Measurements from ENCODE around the gene RNF121.

RNF121 gene

DNA sequence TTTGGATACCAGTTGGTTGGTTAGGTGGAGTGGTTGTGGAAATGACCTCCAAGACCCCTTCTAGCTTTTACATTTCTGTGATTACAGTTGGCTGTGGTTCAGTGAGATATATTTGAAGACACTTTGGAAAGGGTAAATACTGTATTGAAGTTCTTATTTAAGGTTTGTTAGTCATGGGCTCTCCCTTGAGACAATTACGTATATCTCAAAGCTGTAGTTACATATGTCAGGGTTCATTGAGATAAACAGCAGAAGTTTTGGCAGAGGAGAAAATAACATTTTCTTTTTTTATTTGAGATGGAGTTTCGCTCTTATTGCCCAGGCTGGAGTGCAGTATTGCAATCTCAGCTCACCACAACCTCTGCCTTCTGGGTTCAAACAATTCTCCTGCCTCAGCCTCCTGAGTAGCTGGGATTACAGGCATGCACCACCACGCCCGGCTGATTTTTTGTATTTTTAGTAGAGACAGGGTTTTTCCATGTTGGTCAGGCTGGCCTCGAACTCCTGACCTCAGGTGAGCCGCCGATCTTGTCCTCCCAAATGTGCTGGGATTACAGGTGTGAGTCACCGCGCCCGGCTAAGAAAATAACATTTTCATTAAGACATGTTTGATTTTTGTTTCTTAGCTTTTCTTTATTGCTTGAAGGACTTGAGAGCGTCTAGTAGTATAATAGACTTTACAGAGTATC, 1.9 kb downstream of the RNF121 start:
- Histone ChIP-seq H3K4me1 (ENCODE audit: control insufficient read depth in 1 of 2, insufficient read depth in 1 of 2, low read depth in 1 of 2, low read length in 1 of 2) (peaks cover 24% of the 10 kb centered on the region in 2 experiments), H3K27ac (no peak overlapping the region), H3K9me3 (no peaks in the 10 kb centered on the region), H3K4me3 (ENCODE audit: low read depth in 1 of 2, low read length in 1 of 2) (no peak overlapping the region), H3K27me3 (no peaks in the 10 kb centered on the region), H3K36me3 (no peaks in the 10 kb centered on the region)
- TF ChIP-seq, protein P1, sequence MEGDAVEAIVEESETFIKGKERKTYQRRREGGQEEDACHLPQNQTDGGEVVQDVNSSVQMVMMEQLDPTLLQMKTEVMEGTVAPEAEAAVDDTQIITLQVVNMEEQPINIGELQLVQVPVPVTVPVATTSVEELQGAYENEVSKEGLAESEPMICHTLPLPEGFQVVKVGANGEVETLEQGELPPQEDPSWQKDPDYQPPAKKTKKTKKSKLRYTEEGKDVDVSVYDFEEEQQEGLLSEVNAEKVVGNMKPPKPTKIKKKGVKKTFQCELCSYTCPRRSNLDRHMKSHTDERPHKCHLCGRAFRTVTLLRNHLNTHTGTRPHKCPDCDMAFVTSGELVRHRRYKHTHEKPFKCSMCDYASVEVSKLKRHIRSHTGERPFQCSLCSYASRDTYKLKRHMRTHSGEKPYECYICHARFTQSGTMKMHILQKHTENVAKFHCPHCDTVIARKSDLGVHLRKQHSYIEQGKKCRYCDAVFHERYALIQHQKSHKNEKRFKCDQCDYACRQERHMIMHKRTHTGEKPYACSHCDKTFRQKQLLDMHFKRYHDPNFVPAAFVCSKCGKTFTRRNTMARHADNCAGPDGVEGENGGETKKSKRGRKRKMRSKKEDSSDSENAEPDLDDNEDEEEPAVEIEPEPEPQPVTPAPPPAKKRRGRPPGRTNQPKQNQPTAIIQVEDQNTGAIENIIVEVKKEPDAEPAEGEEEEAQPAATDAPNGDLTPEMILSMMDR (IDR thresholded peaks at IDR 0.05) = no peak

- TF ChIP-seq, protein P1 (IDR thresholded peaks at IDR 0.05) = no peak
Observed at GRCh38 chr11:71931245-71931602, 2.4 kb downstream of the RNF121 start.

DNA sequence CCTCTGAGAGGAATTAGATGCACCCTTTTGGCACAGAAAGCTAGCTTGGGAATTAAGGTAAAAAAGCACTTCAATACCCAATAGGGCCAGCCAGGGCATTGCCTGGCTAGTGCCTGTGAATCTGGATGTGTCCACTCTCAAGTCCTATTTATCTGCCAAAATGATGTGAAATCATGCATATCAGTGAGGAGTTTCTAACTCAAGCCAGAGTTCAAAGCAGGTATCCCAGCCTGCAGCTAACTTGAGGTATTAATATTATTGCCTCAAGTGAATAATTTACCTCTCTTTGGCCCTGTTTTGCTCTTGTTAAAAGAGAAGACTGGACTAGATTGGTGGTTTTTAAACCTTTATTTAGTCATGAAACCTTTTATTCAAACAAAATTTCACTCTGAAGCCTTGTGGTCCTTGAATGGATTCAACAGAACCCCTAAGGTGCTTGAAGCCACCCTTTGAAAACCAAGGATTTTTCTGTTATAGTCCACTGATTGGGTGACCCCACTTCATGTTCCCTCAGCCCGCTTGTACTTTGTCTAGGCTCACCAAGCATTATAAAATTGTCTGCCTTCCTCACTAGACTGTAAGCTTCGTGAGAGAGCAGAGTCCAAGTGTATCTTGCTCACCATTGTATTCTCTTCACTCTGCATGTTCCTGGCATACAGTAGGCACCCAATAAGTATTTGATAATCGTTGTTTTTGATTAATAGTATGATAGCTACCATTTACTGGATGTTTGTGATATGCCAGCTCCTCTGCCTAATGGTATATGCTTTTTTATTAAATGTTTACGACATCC, 4.5 kb downstream of the RNF121 start:
- Histone ChIP-seq H3K9me3 (no peaks in the 10 kb centered on the region), H3K4me3 (ENCODE audit: low read depth in 1 of 2, low read length in 1 of 2) (no peak overlapping the region), H3K27me3 (no peaks in the 10 kb centered on the region), H3K36me3 (peaks cover 3% of the 10 kb centered on the region), H3K4me1 (ENCODE audit: control insufficient read depth in 1 of 2, insufficient read depth in 1 of 2, low read depth in 1 of 2, low read length in 1 of 2) (peaks cover 16 to 17% of the 10 kb centered on the region in 2 experiments), H3K27ac (no peak overlapping the region)
- TF ChIP-seq, protein P1 (IDR thresholded peaks at IDR 0.05) = no peak

More at GRCh38 chr11:71931245-71931602, 2.4 kb downstream of the RNF121 start:
- peaks cover 24% of the 10 kb centered on the region in 2 experiments for H3K4me1 ChIP-seq (ENCODE audit: control insufficient read depth in 1 of 2, insufficient read depth in 1 of 2, low read depth in 1 of 2, low read length in 1 of 2)
- H3K27ac ChIP-seq = no peak overlapping the region
- no peak overlapping the region for H3K4me3 ChIP-seq (ENCODE audit: low read depth in 1 of 2, low read length in 1 of 2)
- H3K36me3 ChIP-seq = no peaks in the 10 kb centered on the region
- no peaks in the 10 kb centered on the region for H3K27me3 ChIP-seq
- no peaks in the 10 kb centered on the region for H3K9me3 ChIP-seq

- H3K9me3 ChIP-seq = no peaks in the 10 kb centered on the region
- H3K36me3 ChIP-seq = peaks cover 7% of the 10 kb centered on the region
- H3K27ac ChIP-seq = no peak overlapping the region
- no peak overlapping the region for H3K4me3 ChIP-seq (ENCODE audit: low read depth in 1 of 2, low read length in 1 of 2)
- H3K27me3 ChIP-seq = no peaks in the 10 kb centered on the region
- peaks cover 10 to 11% of the 10 kb centered on the region in 2 experiments for H3K4me1 ChIP-seq (ENCODE audit: control insufficient read depth in 1 of 2, insufficient read depth in 1 of 2, low read depth in 1 of 2, low read length in 1 of 2)
- TF ChIP-seq, protein P1 (IDR thresholded peaks at IDR 0.05) = no peak
Observed at GRCh38 chr11:71934213-71934612, 5.4 kb downstream of the RNF121 start.

DNA sequence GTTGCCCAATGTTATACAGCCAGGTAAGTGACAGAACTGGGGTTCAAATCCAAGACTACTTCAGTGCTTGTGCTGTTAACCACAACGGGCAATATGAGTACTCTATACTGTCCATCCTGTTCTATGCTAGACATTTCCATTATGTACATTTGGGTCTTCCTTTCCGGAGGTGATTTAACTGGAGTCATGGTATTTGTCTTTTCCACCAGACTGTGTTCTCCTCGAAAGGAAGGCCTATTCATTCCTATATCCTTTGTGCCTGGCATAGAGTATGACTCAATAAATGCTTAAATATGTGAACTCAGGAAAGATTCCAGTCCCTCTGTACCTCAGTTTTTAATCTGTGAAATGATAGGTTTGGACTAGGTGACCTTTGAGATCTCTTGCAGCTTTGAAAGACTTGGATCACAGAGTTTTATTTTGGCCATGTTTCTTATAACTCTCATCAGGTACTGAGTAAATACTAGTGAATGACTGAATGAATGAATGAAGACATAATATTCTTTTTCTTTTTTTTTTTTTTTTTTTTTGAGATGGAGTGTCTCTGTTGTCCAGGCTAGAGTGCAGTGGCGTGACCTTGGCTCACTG, 6.6 kb downstream of the RNF121 start:
- TF ChIP-seq, protein P1 (IDR thresholded peaks at IDR 0.05) = no peak
- no peak overlapping the region for H3K4me3 ChIP-seq (ENCODE audit: low read depth in 1 of 2, low read length in 1 of 2)
- no peaks in the 10 kb centered on the region for H3K9me3 ChIP-seq
- no peak overlapping the region for H3K27ac ChIP-seq
- no peaks in the 10 kb centered on the region for H3K27me3 ChIP-seq
- H3K4me1 ChIP-seq (ENCODE audit: control insufficient read depth in 1 of 2, insufficient read depth in 1 of 2, low read depth in 1 of 2, low read length in 1 of 2) = no peaks in the 10 kb centered on the region
- peaks cover 10% of the 10 kb centered on the region for H3K36me3 ChIP-seq
